Liver (tissue), 9 donors: Measurements from ENCODE around the gene MCTP2. TPM values are rescaled to one million over a fixed set of nuclear protein-coding genes. Genes with fewer than 3 reads are reported as not detected.

Experiments used
- DNase-seq: peaks from one replicate; pipeline ENCODE4 v3.0.0-alpha.2; 2017; ENCODE audit warnings: low spot score
- H3K27ac ChIP-seq, 2 donors: one replicate each; pipeline ENCODE4 v1.7.0; 2013; ENCODE audit warnings: inconsistent platforms in 2 of 2, low read length in 2 of 2, control low read depth in 1 of 2, low read depth in 1 of 2, mild to moderate bottlenecking in 1 of 2
- H3K27me3 ChIP-seq, 4 donors: one replicate each; pipeline versions ENCODE4 v1.6.1 to v1.7.0; 2013; ENCODE audit warnings: low read length in 3 of 4, inconsistent platforms in 1 of 4, mild to moderate bottlenecking in 1 of 4, moderate library complexity in 1 of 4; ENCODE audit not compliant: control insufficient read depth in 4 of 4, insufficient read depth in 4 of 4
- H3K36me3 ChIP-seq, 4 donors: one replicate each; pipeline versions ENCODE4 v1.6.1 to v1.7.0; 2013; ENCODE audit warnings: low read length in 3 of 4, mild to moderate bottlenecking in 3 of 4, low read depth in 1 of 4, moderate library complexity in 1 of 4; ENCODE audit not compliant: control insufficient read depth in 4 of 4, insufficient read depth in 3 of 4
- H3K4me1 ChIP-seq, 4 donors: one replicate each; pipeline versions ENCODE4 v1.6.1 to v1.7.0; 2013; ENCODE audit warnings: low read length in 3 of 4, mild to moderate bottlenecking in 3 of 4, moderate library complexity in 1 of 4; ENCODE audit not compliant: control insufficient read depth in 4 of 4, insufficient read depth in 4 of 4
- H3K4me3 ChIP-seq, 3 donors: one replicate each; pipeline versions ENCODE4 v1.6.1 to v1.7.0; 2013; ENCODE audit warnings: low read length in 3 of 3, control low read depth in 1 of 3, low read depth in 1 of 3, mild to moderate bottlenecking in 1 of 3
- H3K9ac ChIP-seq, 2 donors: one replicate each; pipeline ENCODE4 v1.7.0; 2013; ENCODE audit warnings: low read length in 2 of 2, mild to moderate bottlenecking in 2 of 2, moderate library complexity in 2 of 2, control low read depth in 1 of 2, low read depth in 1 of 2
- H3K9me3 ChIP-seq, 4 donors: one replicate each; pipeline versions ENCODE4 v1.6.1 to v1.7.0; 2013; ENCODE audit warnings: low read length in 3 of 4; ENCODE audit not compliant: control insufficient read depth in 4 of 4
- CTCF ChIP-seq: fragments of 150-350 bp; IDR thresholded peaks from 2 replicates; pipeline ENCODE4 v1.5.1; 2017; ENCODE audit warnings: improper control_type of control experiment, low read depth, low read length; ENCODE audit not compliant: missing input control
- EGR1 ChIP-seq, 2 donors: IDR thresholded peaks; 2 replicates each; pipeline ENCODE4 v1.6.1; 2016 to 2018; ENCODE audit warnings: antibody characterized with exemption in 2 of 2, low read depth in 2 of 2
- FOXA1 ChIP-seq: IDR thresholded peaks from 2 replicates; pipeline ENCODE4 v1.6.1; 2016; ENCODE audit warnings: antibody characterized with exemption
- FOXA2 ChIP-seq: IDR thresholded peaks from 2 replicates; pipeline ENCODE4 v1.6.1; 2016; ENCODE audit warnings: antibody characterized with exemption
- GABPA ChIP-seq, 2 donors: IDR thresholded peaks in 1 of 2; conservative IDR thresholded peaks in 1 of 2; 2 replicates each; pipeline ENCODE4 v1.6.1; 2016; ENCODE audit warnings: antibody characterized with exemption in 2 of 2, mild to moderate bottlenecking in 1 of 2, moderate library complexity in 1 of 2
- HNF4A ChIP-seq, 2 donors: conservative IDR thresholded peaks; 2 replicates each; pipeline ENCODE4 v1.6.1; 2016; ENCODE audit warnings: antibody characterized with exemption in 2 of 2, mild to moderate bottlenecking in 2 of 2
- HNF4G ChIP-seq: IDR thresholded peaks from 2 replicates; pipeline ENCODE4 v1.6.1; 2016; ENCODE audit warnings: antibody characterized with exemption
- JUND ChIP-seq, 2 donors: IDR thresholded peaks; 2 replicates each; pipeline ENCODE4 v1.6.1; 2016; ENCODE audit warnings: antibody characterized with exemption in 2 of 2
- NR2F2 ChIP-seq: IDR thresholded peaks from 2 replicates; pipeline ENCODE4 v1.6.1; 2016; ENCODE audit warnings: antibody characterized with exemption
- RAD21 ChIP-seq, 2 donors: IDR thresholded peaks; 2 replicates each; pipeline ENCODE4 v1.6.1; 2016; ENCODE audit warnings: antibody characterized with exemption in 2 of 2, mild to moderate bottlenecking in 2 of 2
- REST ChIP-seq: IDR thresholded peaks from 2 replicates; pipeline ENCODE4 v1.6.1; 2016; ENCODE audit warnings: antibody characterized with exemption, mild to moderate bottlenecking
- RXRA ChIP-seq, 2 donors: IDR thresholded peaks; 2 replicates each; pipeline ENCODE4 v1.6.1; 2017 to 2018; ENCODE audit warnings: antibody characterized with exemption in 2 of 2, mild to moderate bottlenecking in 1 of 2
- SP1 ChIP-seq: IDR thresholded peaks from 2 replicates; pipeline ENCODE4 v1.6.1; 2018; ENCODE audit warnings: antibody characterized with exemption, mild to moderate bottlenecking
- TAF1 ChIP-seq: conservative IDR thresholded peaks from 2 replicates; pipeline ENCODE4 v1.6.1; 2016; ENCODE audit warnings: antibody characterized with exemption, mild to moderate bottlenecking
- YY1 ChIP-seq: IDR thresholded peaks from 2 replicates; pipeline ENCODE4 v1.6.1; 2016; ENCODE audit warnings: antibody characterized with exemption, mild to moderate bottlenecking
- WGBS: extraction: QIAGEN DNeasy Blood & Tissue Kit; methylation state at CpG from one replicate; pipeline ENCODE4 v1.1.7; 2013; 5-methylcytosine and 5-hydroxymethylcytosine counted together
- polyA plus RNA-seq, 2 donors: library from polyadenylated mRNA; stranded (reverse) in 1 of 2; unstranded in 1 of 2; fragments of 200-250 nt in 1 of 2; fragments of >200 nt in 1 of 2; fragmentation: Nextera tagmentation in 1 of 2; extraction: Ambion mirVana in 1 of 2; gene quantifications; one replicate each; pipeline versions ENCODE4 v1.2.1 to v1.2.3, GENCODE V29; 2013 to 2015
- total RNA-seq, 2 donors: library from RNA; depleted of rRNA; stranded (reverse); fragments of >200 nt; gene quantifications; one replicate each; pipeline ENCODE4 v1.2.3, GENCODE V29; 2014
- TF ChIP-seq, protein P1 (sequence below): IDR thresholded peaks from 2 replicates; pipeline ENCODE4 v1.6.1; 2016; ENCODE audit warnings: antibody characterized with exemption
- TF ChIP-seq, protein P2 (sequence below): IDR thresholded peaks from 2 replicates; pipeline ENCODE4 v1.6.1; 2016; ENCODE audit warnings: antibody characterized with exemption
- donor health status: healthy.
- donor health status: healthy.
- donor health status: healthy.
- donor health status: healthy.
- donor health status: healthy.

The MCTP2 gene
- total and polyA plus RNA-seq, 4 donors: 0.43 to 9.9 (median 3.5) TPM

- 74% methylated on average over 3 of the region's 3 CpGs for WGBS
- no peaks in the 10 kb centered on the region for H3K4me1 ChIP-seq
Measured at GRCh38 chr15:94266789-94267188, 35.4 kb downstream of the MCTP2 start.

GRCh38 chr15:94269954-94270353 is 38.6 kb downstream of the MCTP2 start:
- no peak for TF ChIP-seq SP1
- no peak for TF ChIP-seq FOXA2
- no peak for TF ChIP-seq NR2F2
- no peak for TF ChIP-seq YY1
- TF ChIP-seq, protein P1, sequence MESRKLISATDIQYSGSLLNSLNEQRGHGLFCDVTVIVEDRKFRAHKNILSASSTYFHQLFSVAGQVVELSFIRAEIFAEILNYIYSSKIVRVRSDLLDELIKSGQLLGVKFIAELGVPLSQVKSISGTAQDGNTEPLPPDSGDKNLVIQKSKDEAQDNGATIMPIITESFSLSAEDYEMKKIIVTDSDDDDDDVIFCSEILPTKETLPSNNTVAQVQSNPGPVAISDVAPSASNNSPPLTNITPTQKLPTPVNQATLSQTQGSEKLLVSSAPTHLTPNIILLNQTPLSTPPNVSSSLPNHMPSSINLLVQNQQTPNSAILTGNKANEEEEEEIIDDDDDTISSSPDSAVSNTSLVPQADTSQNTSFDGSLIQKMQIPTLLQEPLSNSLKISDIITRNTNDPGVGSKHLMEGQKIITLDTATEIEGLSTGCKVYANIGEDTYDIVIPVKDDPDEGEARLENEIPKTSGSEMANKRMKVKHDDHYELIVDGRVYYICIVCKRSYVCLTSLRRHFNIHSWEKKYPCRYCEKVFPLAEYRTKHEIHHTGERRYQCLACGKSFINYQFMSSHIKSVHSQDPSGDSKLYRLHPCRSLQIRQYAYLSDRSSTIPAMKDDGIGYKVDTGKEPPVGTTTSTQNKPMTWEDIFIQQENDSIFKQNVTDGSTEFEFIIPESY: no peak
- TF ChIP-seq RAD21 (IDR thresholded peaks at IDR 0.05): no peak
- TF ChIP-seq CTCF: no peak
- no peak for TF ChIP-seq TAF1
- no peak for TF ChIP-seq JUND (IDR thresholded peaks at IDR 0.05)
- TF ChIP-seq, protein P2, sequence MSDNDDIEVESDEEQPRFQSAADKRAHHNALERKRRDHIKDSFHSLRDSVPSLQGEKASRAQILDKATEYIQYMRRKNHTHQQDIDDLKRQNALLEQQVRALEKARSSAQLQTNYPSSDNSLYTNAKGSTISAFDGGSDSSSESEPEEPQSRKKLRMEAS: no peak
- TF ChIP-seq REST: no peak
- TF ChIP-seq EGR1 (IDR thresholded peaks at IDR 0.05; ENCODE audit: low read depth in 2 of 2): no peak
- TF ChIP-seq HNF4G: no peak
- DNase-seq: no peak
- Histone ChIP-seq H3K27me3 (no peaks in the 10 kb centered on the region), H3K27ac (no peak overlapping the region), H3K4me3 (no peak overlapping the region), H3K9ac (no peak overlapping the region), H3K9me3 (no peaks in the 10 kb centered on the region), H3K4me1 (no peaks in the 10 kb centered on the region), H3K36me3 (no peaks in the 10 kb centered on the region)
- 73% methylated on average over 2 of the region's 2 CpGs for WGBS

More at GRCh38 chr15:94266789-94267188, 35.4 kb downstream of the MCTP2 start:
- H3K9ac ChIP-seq: no peak overlapping the region
- H3K9me3 ChIP-seq: no peaks in the 10 kb centered on the region
- no peak overlapping the region for H3K27ac ChIP-seq
- no peaks in the 10 kb centered on the region for H3K27me3 ChIP-seq
- no peak for DNase-seq
- TF ChIP-seq RAD21 (IDR thresholded peaks at IDR 0.05) (no peak), RXRA (IDR thresholded peaks at IDR 0.05) (no peak), HNF4A (conservative IDR thresholded peaks at IDR 0.05) (no peak), GABPA (IDR thresholded peaks at IDR 0.05 in 1 of 2, conservative IDR thresholded peaks at IDR 0.05 in 1 of 2) (no peak), FOXA1 (no peak), YY1 (no peak), SP1 (no peak), TAF1 (no peak), EGR1 (IDR thresholded peaks at IDR 0.05; ENCODE audit: low read depth in 2 of 2) (no peak)
- TF ChIP-seq, protein P2: no peak
- no peaks in the 10 kb centered on the region for H3K36me3 ChIP-seq
- no peak overlapping the region for H3K4me3 ChIP-seq
